Transverse colon (tissue), 4 donors: ENCODE measurements around the gene NEK11.

Experiments
- CTCF ChIP-seq, 5 experiments: fragments of 200-600 bp in 3 of 5; fragments of 450-650 bp in 2 of 5; sonication (generic) in 3 of 5; IDR thresholded peaks; 1 replicate in 2 of 5; 2 replicates in 3 of 5; pipeline ENCODE4 v1.5.1; 2016 to 2017; ENCODE audit warnings: antibody characterized with exemption in 5 of 5, inconsistent platforms in 3 of 5, mild to moderate bottlenecking in 2 of 5, moderate library complexity in 1 of 5
- EP300 ChIP-seq: sonication (generic); formaldehyde crosslinking; IDR thresholded peaks from one replicate; pipeline ENCODE4 v1.6.1; 2017; ENCODE audit warnings: antibody characterized with exemption, low read depth
- POLR2A ChIP-seq: fragments of 450-650 bp; IDR thresholded peaks from one replicate; pipeline ENCODE4 v1.6.1; 2016; ENCODE audit warnings: antibody characterized with exemption, mild to moderate bottlenecking, moderate library complexity
- POLR2AphosphoS5 ChIP-seq, 3 donors: sonication (generic); formaldehyde crosslinking; IDR thresholded peaks; one replicate each; pipeline ENCODE4 v1.6.1; 2016; ENCODE audit warnings: antibody characterized with exemption in 3 of 3

GRCh38 chr3:131388490-131388799 lies 361.8 kb downstream of the NEK11 start:
- TF ChIP-seq CTCF (IDR thresholded peaks at IDR 0.05) (no peak), EP300 (no peak), POLR2AphosphoS5 (IDR thresholded peaks at IDR 0.05) (no peak), POLR2A (no peak)
